Vagina (tissue), 2 donors: ENCODE results near the gene NABP2. TPM values are rescaled to one million over a fixed set of nuclear protein-coding genes. Genes with fewer than 3 reads are reported as not detected.

Experiments
- DNase-seq, 2 donors: peaks; one replicate each; pipeline ENCODE4 v3.0.0-alpha.2; 2017; ENCODE audit errors: extremely low spot score in 2 of 2
- H3K27ac ChIP-seq: fragments of 200-600 bp; sonication (generic); one replicate; pipeline ENCODE4 v1.5.1; 2019
- H3K27me3 ChIP-seq: fragments of 200-600 bp; sonication (generic); one replicate; pipeline ENCODE4 v1.5.1; 2019
- H3K36me3 ChIP-seq, 2 donors: fragments of 200-600 bp; sonication (generic); one replicate each; pipeline ENCODE4 v1.5.1; 2017 to 2019
- H3K4me1 ChIP-seq: fragments of 200-600 bp; sonication (generic); one replicate; pipeline ENCODE4 v1.5.1; 2019
- H3K4me3 ChIP-seq, 2 donors: fragments of 200-600 bp; sonication (generic); 1 replicate in 1 of 2; 2 replicates in 1 of 2; pipeline ENCODE4 v1.5.1; 2016 to 2019
- H3K9me3 ChIP-seq: fragments of 200-600 bp; sonication (generic); one replicate; pipeline ENCODE4 v1.5.1; 2019
- CTCF ChIP-seq, 3 experiments: fragments of 450-650 bp in 2 of 3; fragments of 200-600 bp in 1 of 3; sonication (generic) in 1 of 3; IDR thresholded peaks; one replicate each; pipeline ENCODE4 v1.5.1; 2017 to 2019; ENCODE audit warnings: antibody characterized with exemption in 3 of 3, mild to moderate bottlenecking in 2 of 3, moderate library complexity in 2 of 3
- POLR2A ChIP-seq, 2 donors: fragments of 450-650 bp; IDR thresholded peaks; one replicate each; pipeline ENCODE4 v1.6.1; 2017; ENCODE audit warnings: antibody characterized with exemption in 2 of 2, mild to moderate bottlenecking in 2 of 2, moderate library complexity in 2 of 2
- POLR2AphosphoS5 ChIP-seq, 2 donors: sonication (generic); formaldehyde crosslinking; IDR thresholded peaks; one replicate each; pipeline ENCODE4 v1.9.0; 2017; ENCODE audit warnings: antibody characterized with exemption in 2 of 2, mild to moderate bottlenecking in 2 of 2, low read depth in 1 of 2; ENCODE audit not compliant: insufficient read depth in 1 of 2
- intact Hi-C: fragments of 100-400 bp; cut with DNase I; formaldehyde crosslinking; loops from one replicate; pipeline ENCODE4 v1.15.1; 2023
- total RNA-seq: library from RNA; depleted of rRNA; stranded (reverse); fragments of >200 nt; gene quantifications from one replicate; pipeline ENCODE4 v1.2.3, GENCODE V29; 2016

The NABP2 gene
- total RNA-seq, 1 donor from 2014 or later, result 20.4 TPM

- Histone ChIP-seq H3K36me3 (peaks cover 12 to 38% of the 10 kb centered on the region in 2 donors), H3K27ac (peak overlapping the region; percentile 84), H3K27me3 (no peaks in the 10 kb centered on the region), H3K4me3 (peak overlapping the region; percentile 93 to 99), H3K4me1 (peaks cover 25% of the 10 kb centered on the region), H3K9me3 (no peaks in the 10 kb centered on the region)
- DNase-seq, result no peak
- intact Hi-C loops, result no loop called here
- TF ChIP-seq POLR2A (IDR thresholded peaks at IDR 0.05) (no peak), POLR2AphosphoS5 (IDR thresholded peaks at IDR 0.05; ENCODE audit: insufficient read depth in 1 of 2, low read depth in 1 of 2) (no peak), CTCF (IDR thresholded peaks at IDR 0.05) (no peak)
Observed at GRCh38 chr12:56257491-56258067, 33.4 kb downstream of the NABP2 start.

GRCh38 chr12:56258068-56258819 lies 34.1 kb downstream of the NABP2 start, which contains the start of gene ANKRD52:
Gene ANKRD52, minus strand, starts transcription at chr12:56258384. Its CDS starts 115 bp downstream, at chr12:56258269.
- DNase-seq, result no peak
- Histone ChIP-seq H3K36me3 (peaks cover 12 to 32% of the 10 kb centered on the region in 2 donors), H3K9me3 (no peaks in the 10 kb centered on the region), H3K4me3 (peak within 1 kb of the TSS; percentile 93 to 99), H3K4me1 (peaks cover 25% of the 10 kb centered on the region), H3K27me3 (no peaks in the 10 kb centered on the region), H3K27ac (peak within 1 kb of the TSS; percentile 84)
- intact Hi-C loops, result no loop called here
- TF ChIP-seq POLR2A (IDR thresholded peaks at IDR 0.05) (no peak), POLR2AphosphoS5 (IDR thresholded peaks at IDR 0.05; ENCODE audit: insufficient read depth in 1 of 2, low read depth in 1 of 2) (peak in 1 of 2 donors; percentile 40), CTCF (IDR thresholded peaks at IDR 0.05) (peak; percentile 26 to 77 (median 43))

- no peak for TF ChIP-seq POLR2AphosphoS5 (IDR thresholded peaks at IDR 0.05; ENCODE audit: insufficient read depth in 1 of 2, low read depth in 1 of 2)
- TF ChIP-seq POLR2A (IDR thresholded peaks at IDR 0.05), result no peak
- TF ChIP-seq CTCF (IDR thresholded peaks at IDR 0.05), result no peak
- Histone ChIP-seq H3K27ac (peak overlapping the region; percentile 84), H3K4me1 (peaks cover 25% of the 10 kb centered on the region), H3K4me3 (peak overlapping the region; percentile 93 to 99), H3K36me3 (peaks cover 11 to 26% of the 10 kb centered on the region in 2 donors), H3K27me3 (no peaks in the 10 kb centered on the region), H3K9me3 (no peaks in the 10 kb centered on the region)
- intact Hi-C loops, result no loop called here
- no peak for DNase-seq
Observed at GRCh38 chr12:56258820-56259183, 34.7 kb downstream of the NABP2 start.

- intact Hi-C loops, result no loop called here
- Histone ChIP-seq H3K4me1 (peaks cover 25% of the 10 kb centered on the region), H3K4me3 (no peak overlapping the region), H3K27me3 (no peaks in the 10 kb centered on the region), H3K36me3 (peaks cover 0 to 10% of the 10 kb centered on the region in 2 donors), H3K9me3 (no peaks in the 10 kb centered on the region), H3K27ac (no peak overlapping the region)
- DNase-seq, result no peak
- no peak for TF ChIP-seq POLR2A (IDR thresholded peaks at IDR 0.05)
- no peak for TF ChIP-seq POLR2AphosphoS5 (IDR thresholded peaks at IDR 0.05; ENCODE audit: insufficient read depth in 1 of 2, low read depth in 1 of 2)
- TF ChIP-seq CTCF (IDR thresholded peaks at IDR 0.05), result no peak
Observed at GRCh38 chr12:56260380-56260779, 36.2 kb downstream of the NABP2 start.

GRCh38 chr12:56260921-56261320 lies 36.8 kb downstream of the NABP2 start:
- Histone ChIP-seq H3K27ac (no peak overlapping the region), H3K4me1 (peaks cover 27% of the 10 kb centered on the region), H3K4me3 (no peak overlapping the region), H3K27me3 (no peaks in the 10 kb centered on the region), H3K9me3 (no peaks in the 10 kb centered on the region), H3K36me3 (peaks cover 0 to 5% of the 10 kb centered on the region in 2 donors)
- intact Hi-C loops, result no loop called here
- TF ChIP-seq POLR2A (IDR thresholded peaks at IDR 0.05), result no peak
- TF ChIP-seq POLR2AphosphoS5 (IDR thresholded peaks at IDR 0.05; ENCODE audit: insufficient read depth in 1 of 2, low read depth in 1 of 2), result no peak
- TF ChIP-seq CTCF (IDR thresholded peaks at IDR 0.05), result no peak
- DNase-seq, result no peak
